Skin of body (tissue), 2 donors: ENCODE results near the gene GPR6. TPM values are rescaled to one million over a fixed set of nuclear protein-coding genes. Genes with fewer than 3 reads are reported as not detected.

ENCODE experiments used
- DNase-seq: peaks from one replicate; lab custom pipeline; 2025; lab: John Stamatoyannopoulos, UW
- total RNA-seq: library from RNA; depleted of rRNA; stranded (reverse); fragments of >200 nt; gene quantifications from one replicate; pipeline ENCODE4 v1.2.3, GENCODE V29; 2014

Gene GPR6
- total RNA-seq, 1 donor from 2014 or later, result not detected

- no peak for DNase-seq
These were observed 21.6 kb downstream of the GPR6 start for GRCh38 chr6:109999740-110000139.

- DNase-seq, result no peak
These were observed 24.6 kb downstream of the GPR6 start for GRCh38 chr6:110002676-110003075.

- DNase-seq, result no peak
These were observed 35.3 kb downstream of the GPR6 start for GRCh38 chr6:110013386-110013785.

GRCh38 chr6:110015206-110015605 lies 37.1 kb downstream of the GPR6 start:
- no peak for DNase-seq

- DNase-seq, result no peak
These were observed 39.2 kb downstream of the GPR6 start for GRCh38 chr6:110017306-110017705.

- no peak for DNase-seq
These were observed 39.8 kb downstream of the GPR6 start for GRCh38 chr6:110017946-110018345.

- DNase-seq, result no peak
These were observed 40.4 kb downstream of the GPR6 start for GRCh38 chr6:110018486-110018885.

- DNase-seq, result no peak
These were observed 42.8 kb downstream of the GPR6 start for GRCh38 chr6:110020888-110021287.

GRCh38 chr6:110029144-110029543 lies 51.0 kb downstream of the GPR6 start:
- DNase-seq, result peak; percentile 4

Other genes with a start within 250 kb of the GPR6 start
- gene WASF1, start 201.4 kb downstream of the GPR6 start, total RNA-seq, result 7.1 TPM
- gene CDC40, start 202.1 kb downstream of the GPR6 start, total RNA-seq, result 18.1 TPM